SK-N-SH treated with all-trans-retinoic acid at 6 μM for 48 hours (cell line): ENCODE data around the gene LRRC7.

Experiments used
- BACH2 ChIP-seq: fragments of 250-450 bp; sonication (Bioruptor Pico); IDR thresholded peaks from 2 replicates; pipeline ENCODE4 v1.9.0; 2021; ENCODE audit warnings: mild to moderate bottlenecking, borderline replicate concordance
- CSRNP3 ChIP-seq: fragments of 250-450 bp; sonication (Bioruptor Pico); IDR thresholded peaks from 2 replicates; pipeline ENCODE4 v1.5.1; 2021; ENCODE audit warnings: mild to moderate bottlenecking, moderate library complexity
- ESRRG ChIP-seq: fragments of 250-450 bp; sonication (Bioruptor Pico); IDR thresholded peaks from 2 replicates; pipeline ENCODE4 v1.6.1; 2021; ENCODE audit warnings: mild to moderate bottlenecking
- PPARA ChIP-seq: fragments of 250-450 bp; sonication (Bioruptor Pico); IDR thresholded peaks from 2 replicates; pipeline ENCODE4 v1.5.0; 2020; ENCODE audit warnings: mild to moderate bottlenecking, borderline replicate concordance
- TCF4 ChIP-seq: fragments of 250-450 bp; sonication (Bioruptor Pico); IDR thresholded peaks from 2 replicates; pipeline ENCODE4 v1.8.0; 2021; ENCODE audit warnings: mild to moderate bottlenecking, moderate library complexity, borderline replicate concordance
- ZNF70 ChIP-seq: fragments of 450-650 bp; formaldehyde crosslinking; IDR thresholded peaks from 2 replicates; pipeline ENCODE4 v1.5.0; 2020; ENCODE audit warnings: mild to moderate bottlenecking, moderate library complexity
- ZNF8 ChIP-seq: fragments of 450-650 bp; formaldehyde crosslinking; IDR thresholded peaks from 2 replicates; pipeline ENCODE4 v1.5.0; 2020; ENCODE audit warnings: mild to moderate bottlenecking, moderate library complexity

DNA sequence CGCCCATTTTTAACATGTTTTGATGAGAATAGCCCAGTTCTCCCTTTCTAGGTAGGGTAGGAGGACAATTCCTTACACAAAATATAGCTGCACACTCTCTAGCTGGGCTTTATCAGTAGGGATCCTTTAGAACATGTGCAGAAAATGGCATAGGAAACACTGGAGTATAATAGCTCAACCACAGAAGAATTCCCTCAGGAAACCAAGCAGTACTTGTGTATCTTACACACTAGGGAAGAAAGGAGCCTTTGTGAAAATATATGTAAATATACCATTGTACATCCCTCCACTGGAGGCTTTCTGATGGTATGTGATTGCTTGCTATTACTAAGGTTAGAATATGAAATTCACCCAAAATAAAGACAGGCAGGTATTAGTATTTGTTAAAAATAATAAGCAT is 484.2 kb downstream of the LRRC7 start:
- TF ChIP-seq BACH2 (no peak), ESRRG (no peak), ZNF8 (CRISPR knock-in tag) (no peak), TCF4 (CRISPR knock-in tag) (no peak), PPARA (CRISPR knock-in tag) (no peak), ZNF70 (CRISPR knock-in tag) (no peak), CSRNP3 (no peak)
